PC-9 (cell line): ENCODE measurements around the gene SSBP4. TPM values are rescaled to one million over a fixed set of nuclear protein-coding genes. Genes with fewer than 3 reads are reported as not detected.
A peak's percentile ranks its signal among the peaks of the same experiment; 100 is the strongest.

Experiments
- BruUV-seq: library from RNA; stranded (reverse); fragments of 400-500 nt; replicated peaks from 2 replicates; lab custom pipeline; 2021; lab: Mats Ljungman, UMichigan
- CTCF ChIA-PET: fragments of 300-600 bp; sonication (Branson Sonifier 250); formaldehyde crosslinking; loops from one replicate; lab custom pipeline; 2022; ENCODE audit warnings: antibody characterized with exemption; lab: Charles Lee
- POLR2A ChIA-PET: fragments of 300-600 bp; sonication (Branson Sonifier 250); formaldehyde crosslinking; loops from one replicate; lab custom pipeline; 2022; ENCODE audit warnings: antibody characterized with exemption; ENCODE audit not compliant: unreplicated experiment; lab: Charles Lee
- DNase-seq, 2 experiments: peaks; one replicate each; pipeline versions ENCODE4 v3.0.0 to v3.0.0-alpha.2; 2015 to 2022; ENCODE audit warnings: mixed read lengths in 1 of 2
- H2AFZ ChIP-seq: fragments of 200-600 bp; sonication (generic); 2 replicates; pipeline ENCODE4 v1.8.1; 2017; ENCODE audit warnings: antibody characterized with exemption
- H3F3A ChIP-seq: fragments of 200-600 bp; sonication (generic); 2 replicates; pipeline ENCODE4 v1.8.1; 2017; ENCODE audit warnings: antibody characterized with exemption, mild to moderate bottlenecking, low read depth; ENCODE audit not compliant: insufficient read depth
- H3K27ac ChIP-seq: fragments of 200-600 bp; sonication (generic); 2 replicates; pipeline ENCODE4 v1.6.1; 2016; ENCODE audit warnings: mixed run types
- H3K27me3 ChIP-seq: fragments of 200-600 bp; sonication (generic); 2 replicates; pipeline ENCODE4 v1.6.1; 2016; ENCODE audit warnings: low read depth, mixed run types; ENCODE audit not compliant: insufficient read depth
- H3K36me3 ChIP-seq: fragments of 200-600 bp; sonication (generic); 2 replicates; pipeline ENCODE4 v1.6.1; 2016; ENCODE audit warnings: low read depth, mixed run types
- H3K4me1 ChIP-seq: fragments of 200-600 bp; sonication (generic); replicated peaks from 2 replicates; pipeline ENCODE4 v1.6.1; 2016; ENCODE audit warnings: mixed run types; ENCODE audit not compliant: insufficient read depth
- H3K4me2 ChIP-seq: fragments of 200-600 bp; sonication (generic); 2 replicates; pipeline ENCODE4 v1.6.1; 2017; ENCODE audit warnings: mixed run types
- H3K4me3 ChIP-seq: fragments of 200-600 bp; sonication (generic); 2 replicates; pipeline ENCODE4 v1.6.1; 2016; ENCODE audit warnings: mixed run types
- H3K79me2 ChIP-seq: fragments of 200-600 bp; sonication (generic); 2 replicates; pipeline ENCODE4 v1.6.1; 2017; ENCODE audit warnings: low read depth, mixed run types
- H3K9me2 ChIP-seq: fragments of 200-600 bp; sonication (generic); 2 replicates; pipeline ENCODE4 v1.8.1; 2017; ENCODE audit warnings: mild to moderate bottlenecking; ENCODE audit not compliant: insufficient read depth
- H3K9me3 ChIP-seq: fragments of 200-600 bp; sonication (generic); 2 replicates; pipeline ENCODE4 v1.8.1; 2016; ENCODE audit warnings: low read depth; ENCODE audit not compliant: insufficient read depth
- H4K20me1 ChIP-seq: fragments of 200-600 bp; sonication (generic); 2 replicates; pipeline ENCODE4 v1.8.1; 2017; ENCODE audit not compliant: insufficient read depth
- EZH2 ChIP-seq: fragments of 200-600 bp; sonication (generic); IDR thresholded peaks from 2 replicates; pipeline ENCODE4 v1.8.0; 2017; ENCODE audit warnings: antibody characterized with exemption, low read depth
- intact Hi-C: fragments of 100-400 bp; cut with micrococcal nuclease; formaldehyde crosslinking; loops from one replicate; pipeline ENCODE4 v1.10.0; 2022; ENCODE audit not compliant: unreplicated experiment
- total RNA-seq: library from RNA; stranded (reverse); gene quantifications from 2 replicates; pipeline ENCODE4 v1.2.3, GENCODE V29; 2021
- TF ChIP-seq, protein P1 (sequence below): fragments of 200-600 bp; sonication (generic); conservative IDR thresholded peaks from 2 replicates; pipeline ENCODE4 v1.6.1; 2017; ENCODE audit warnings: mixed run types, antibody characterized with exemption, mild to moderate bottlenecking, moderate library complexity

Gene SSBP4
- total RNA-seq, 1 experiment from 2014 or later = 56.6 TPM

DNA sequence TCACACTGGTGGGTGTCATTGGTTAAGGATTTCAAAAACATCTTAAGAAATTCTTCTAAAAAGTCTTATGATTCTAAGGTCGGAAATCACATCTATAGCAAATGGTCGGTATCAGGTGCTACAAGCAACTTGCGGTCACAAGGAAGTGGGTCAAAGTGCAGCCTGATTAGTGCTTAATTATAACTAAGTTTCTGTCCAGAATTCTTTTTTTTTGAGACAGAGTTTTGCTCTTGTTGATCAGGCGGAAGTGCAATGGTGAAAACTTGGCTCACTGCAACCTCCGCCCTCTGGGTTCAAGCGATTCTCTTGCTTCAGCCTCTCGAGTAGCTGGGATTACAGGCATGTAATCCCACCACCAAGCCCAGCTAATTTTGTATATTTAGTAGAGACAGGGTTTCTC, 34.4 kb upstream of the SSBP4 start:
- peaks cover 29% of the 10 kb centered on the region for H4K20me1 ChIP-seq
- BruUV-seq = no TSS peak
- H3K4me1 ChIP-seq = peaks cover 23% of the 10 kb centered on the region
- no peaks in the 10 kb centered on the region for H3K9me2 ChIP-seq
- no peaks in the 10 kb centered on the region for H3K9me3 ChIP-seq
- DNase-seq = peak in 1 of 2 experiments; percentile 33
- H3K79me2 ChIP-seq = peaks cover 31% of the 10 kb centered on the region
- peak overlapping the region; percentile 86; the same call in 1 of the 2 replicates for H3K4me2 ChIP-seq
- no peaks in the 10 kb centered on the region for H3K27me3 ChIP-seq
- H2AFZ ChIP-seq = no peak overlapping the region
- TF ChIP-seq, protein P1, sequence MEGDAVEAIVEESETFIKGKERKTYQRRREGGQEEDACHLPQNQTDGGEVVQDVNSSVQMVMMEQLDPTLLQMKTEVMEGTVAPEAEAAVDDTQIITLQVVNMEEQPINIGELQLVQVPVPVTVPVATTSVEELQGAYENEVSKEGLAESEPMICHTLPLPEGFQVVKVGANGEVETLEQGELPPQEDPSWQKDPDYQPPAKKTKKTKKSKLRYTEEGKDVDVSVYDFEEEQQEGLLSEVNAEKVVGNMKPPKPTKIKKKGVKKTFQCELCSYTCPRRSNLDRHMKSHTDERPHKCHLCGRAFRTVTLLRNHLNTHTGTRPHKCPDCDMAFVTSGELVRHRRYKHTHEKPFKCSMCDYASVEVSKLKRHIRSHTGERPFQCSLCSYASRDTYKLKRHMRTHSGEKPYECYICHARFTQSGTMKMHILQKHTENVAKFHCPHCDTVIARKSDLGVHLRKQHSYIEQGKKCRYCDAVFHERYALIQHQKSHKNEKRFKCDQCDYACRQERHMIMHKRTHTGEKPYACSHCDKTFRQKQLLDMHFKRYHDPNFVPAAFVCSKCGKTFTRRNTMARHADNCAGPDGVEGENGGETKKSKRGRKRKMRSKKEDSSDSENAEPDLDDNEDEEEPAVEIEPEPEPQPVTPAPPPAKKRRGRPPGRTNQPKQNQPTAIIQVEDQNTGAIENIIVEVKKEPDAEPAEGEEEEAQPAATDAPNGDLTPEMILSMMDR = no peak
- TF ChIP-seq EZH2 = no peak
- ChIA-PET POLR2A (no interaction called here), CTCF (interaction anchor here (0.6 kb wide), 1 partner anchor 36 kb away, joined by 4 read pairs; no protein-coding TSS in a partner anchor)
- H3K27ac ChIP-seq = no peak overlapping the region
- H3K4me3 ChIP-seq = no peak overlapping the region
- peaks cover 25% of the 10 kb centered on the region for H3K36me3 ChIP-seq
- intact Hi-C loops = no loop called here
- H3F3A ChIP-seq = peaks cover 50% of the 10 kb centered on the region

DNA sequence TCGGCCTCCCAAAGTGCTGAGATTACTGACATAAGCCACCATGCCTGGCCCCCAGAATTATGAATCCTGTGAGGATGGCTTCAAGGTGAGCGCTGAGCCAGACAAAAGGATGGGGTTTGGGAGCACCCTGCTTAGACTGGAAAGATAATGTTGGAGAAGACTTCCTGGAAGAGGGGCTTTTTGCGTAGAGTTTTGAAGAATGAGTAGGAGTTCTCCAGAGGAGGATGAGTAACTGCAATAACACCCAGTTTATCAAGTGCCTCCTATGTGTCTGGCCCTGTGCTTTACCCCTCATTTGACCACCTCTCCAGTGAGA, 33.9 kb upstream of the SSBP4 start:
- Histone ChIP-seq H4K20me1 (peaks cover 33% of the 10 kb centered on the region), H2AFZ (no peak overlapping the region), H3K9me3 (no peaks in the 10 kb centered on the region), H3K27me3 (no peaks in the 10 kb centered on the region), H3K36me3 (peaks cover 28% of the 10 kb centered on the region), H3K79me2 (peaks cover 31% of the 10 kb centered on the region), H3K4me2 (peak overlapping the region; percentile 86), H3F3A (peaks cover 54% of the 10 kb centered on the region), H3K9me2 (no peaks in the 10 kb centered on the region), H3K4me3 (peak overlapping the region; percentile 91; the same call in 1 of the 2 replicates), H3K27ac (peak overlapping the region; percentile 58), H3K4me1 (peaks cover 21% of the 10 kb centered on the region)
- DNase-seq = no peak
- ChIA-PET POLR2A (interaction anchor here (0.5 to 1.1 kb wide), 6 partner anchors 14 to 177 kb away, joined by 3 to 13 read pairs (median 6); no protein-coding TSS in a partner anchor), CTCF (interaction anchor here (0.5 to 0.8 kb wide), 4 partner anchors 17 to 607 kb away, joined by 3 to 9 read pairs (median 4); no protein-coding TSS in a partner anchor)
- TF ChIP-seq, protein P1 = no peak
- no peak for TF ChIP-seq EZH2
- no TSS peak for BruUV-seq
- intact Hi-C loops = no loop called here

DNA sequence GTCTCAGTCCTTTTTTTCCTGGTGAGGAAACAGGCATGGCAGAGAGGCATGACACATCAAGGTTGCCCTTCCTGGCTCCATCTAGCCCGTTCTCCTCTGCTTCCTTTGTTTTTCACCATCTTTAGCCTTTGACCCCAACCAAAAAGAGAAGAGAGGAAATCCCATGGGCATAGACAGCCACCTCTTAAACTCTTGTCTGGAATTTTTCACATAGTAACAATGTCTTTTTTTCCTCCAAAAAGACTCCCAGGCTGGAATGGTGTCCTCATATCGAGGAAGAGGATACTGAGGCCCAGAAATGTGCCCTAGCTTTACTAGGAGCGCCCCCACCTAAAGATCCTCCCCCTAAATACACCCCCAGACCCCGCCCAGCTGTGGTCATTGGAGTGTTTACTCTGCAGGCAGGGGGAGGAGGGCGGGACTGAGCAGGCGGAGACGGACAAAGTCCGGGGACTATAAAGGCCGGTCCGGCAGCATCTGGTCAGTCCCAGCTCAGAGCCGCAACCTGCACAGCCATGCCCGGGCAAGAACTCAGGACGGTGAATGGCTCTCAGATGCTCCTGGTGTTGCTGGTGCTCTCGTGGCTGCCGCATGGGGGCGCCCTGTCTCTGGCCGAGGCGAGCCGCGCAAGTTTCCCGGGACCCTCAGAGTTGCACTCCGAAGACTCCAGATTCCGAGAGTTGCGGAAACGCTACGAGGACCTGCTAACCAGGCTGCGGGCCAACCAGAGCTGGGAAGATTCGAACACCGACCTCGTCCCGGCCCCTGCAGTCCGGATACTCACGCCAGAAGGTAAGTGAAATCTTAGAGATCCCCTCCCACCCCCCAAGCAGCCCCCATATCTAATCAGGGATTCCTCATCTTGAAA, 33.3 kb upstream of the SSBP4 start, which contains the start of gene GDF15:
Gene GDF15 (plus strand): TSS at position 484 of the 868 bp plus-strand sequence. CDS start 32 bp downstream, at position 516.
- TSS peak; percentile 82 for BruUV-seq
- ChIA-PET POLR2A (interaction anchor here (0.5 to 1.1 kb wide), 6 partner anchors 13 to 177 kb away, joined by 3 to 13 read pairs (median 6); no protein-coding TSS in a partner anchor), CTCF (interaction anchor here (0.5 to 0.8 kb wide), 4 partner anchors 17 to 606 kb away, joined by 3 to 9 read pairs (median 4); no protein-coding TSS in a partner anchor)
- Histone ChIP-seq H4K20me1 (peaks cover 33% of the 10 kb centered on the region), H3K27me3 (no peaks in the 10 kb centered on the region), H3K9me3 (no peaks in the 10 kb centered on the region), H3K27ac (peak within 1 kb of the TSS; percentile 73), H3F3A (peaks cover 54% of the 10 kb centered on the region), H3K79me2 (peaks cover 31% of the 10 kb centered on the region), H2AFZ (no peak within 1 kb of the TSS), H3K9me2 (no peaks in the 10 kb centered on the region), H3K4me2 (peak within 1 kb of the TSS; percentile 86), H3K4me3 (peak within 1 kb of the TSS; percentile 91), H3K36me3 (peaks cover 28% of the 10 kb centered on the region), H3K4me1 (peaks cover 16% of the 10 kb centered on the region)
- DNase-seq = peak; percentile 85 to 86
- intact Hi-C loops = loop anchor here (1.0 kb wide), 1 partner anchor 37 kb away; no protein-coding TSS in a partner anchor
- TF ChIP-seq, protein P1 = peak; percentile 96
- TF ChIP-seq EZH2 = no peak
